Skin epidermis (tissue), 12 donors: Measurements from ENCODE around the gene ZSWIM2.
"Not testable (repeated sequence)": the region's sequence is repeated elsewhere in the genome, so short reads cannot be mapped to it uniquely, and the experiment has no call there.

Experiments
- H3K27ac ChIP-seq, 21 experiments: fragments of 200-600 bp; sonication (generic) in 11 of 21; one replicate each; pipeline ENCODE4 v1.5.0; 2020; ENCODE audit warnings: mild to moderate bottlenecking in 3 of 21, inconsistent platforms in 2 of 21, moderate library complexity in 2 of 21
- H3K4me3 ChIP-seq, 7 experiments: fragments of 200-600 bp; sonication (generic) in 2 of 7; one replicate each; pipeline ENCODE4 v1.5.0; 2020; ENCODE audit warnings: inconsistent platforms in 2 of 7, mild to moderate bottlenecking in 2 of 7, moderate library complexity in 1 of 7

The ZSWIM2 gene

DNA sequence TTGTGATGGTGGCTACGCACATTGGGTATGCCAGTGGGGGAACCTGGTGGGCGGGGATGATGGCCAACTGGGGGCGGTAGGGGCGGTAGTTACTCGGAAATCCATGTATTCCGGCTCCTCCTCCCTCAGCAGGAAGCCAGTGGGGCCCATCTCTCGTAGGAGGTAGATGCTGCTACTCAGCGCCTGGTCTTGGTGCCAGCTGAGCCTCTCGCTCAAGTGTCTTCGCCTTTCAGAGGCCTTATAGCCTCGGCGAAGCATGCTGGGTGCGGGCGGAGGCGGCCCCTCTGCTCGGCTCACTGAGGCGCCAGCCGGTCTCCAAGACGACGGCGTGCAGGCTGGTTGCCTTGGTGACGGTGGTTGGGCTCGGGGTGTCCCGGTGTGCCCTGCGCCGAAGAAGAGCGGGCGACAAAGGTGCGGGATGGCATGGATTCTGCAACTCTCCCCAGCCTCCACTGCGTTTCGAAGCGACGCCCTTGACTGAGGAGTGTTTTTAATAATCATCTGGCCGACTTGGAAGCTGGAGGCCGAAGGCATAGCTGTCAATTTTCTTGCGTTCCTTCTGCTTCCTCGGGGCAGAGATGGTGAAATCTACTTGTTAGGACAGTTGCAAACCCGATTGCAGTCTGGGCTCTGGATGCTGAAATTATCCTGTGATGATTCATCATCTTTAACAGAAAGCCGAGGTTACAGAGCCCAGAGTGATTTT, at the start of gene ZSWIM2:
TSS of gene ZSWIM2 (minus strand) at position 298 of the 706 bp plus-strand sequence. CDS start at position 258, 40 bp downstream.
- Histone ChIP-seq H3K27ac (peak within 1 kb of the TSS in 3 of 21 experiments; percentile 30 to 58 (median 50)), H3K4me3 (peak within 1 kb of the TSS; percentile 22 to 39 (median 30))

GRCh38 chr2:186896220-186896619, 47.2 kb upstream of the ZSWIM2 start:
- not testable (repeated sequence) for H3K4me3 ChIP-seq, H3K27ac ChIP-seq

DNA sequence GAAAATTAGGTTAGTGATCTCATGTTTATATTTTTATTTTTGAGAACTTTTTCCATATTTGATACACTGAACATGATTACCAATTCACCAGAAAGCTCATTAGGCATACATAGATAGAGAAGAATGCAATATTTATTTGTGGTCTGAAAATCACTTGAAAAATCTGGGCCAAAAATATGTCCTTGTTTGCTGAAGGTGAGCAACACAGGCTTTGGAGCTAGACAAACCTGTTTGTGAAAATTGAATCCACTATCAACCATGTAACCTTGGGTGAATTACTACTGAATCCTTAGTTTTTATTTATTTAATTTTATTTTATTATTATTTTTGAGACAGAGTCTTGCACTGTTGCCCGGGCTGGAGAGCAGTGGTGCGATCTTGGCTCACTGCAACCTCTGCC, 46.5 kb upstream of the ZSWIM2 start:
- H3K27ac ChIP-seq = no peak overlapping the region
- no peak overlapping the region for H3K4me3 ChIP-seq

- no peak overlapping the region for H3K4me3 ChIP-seq
- H3K27ac ChIP-seq = no peak overlapping the region
Measured at GRCh38 chr2:186894478-186894877, 45.5 kb upstream of the ZSWIM2 start.

DNA sequence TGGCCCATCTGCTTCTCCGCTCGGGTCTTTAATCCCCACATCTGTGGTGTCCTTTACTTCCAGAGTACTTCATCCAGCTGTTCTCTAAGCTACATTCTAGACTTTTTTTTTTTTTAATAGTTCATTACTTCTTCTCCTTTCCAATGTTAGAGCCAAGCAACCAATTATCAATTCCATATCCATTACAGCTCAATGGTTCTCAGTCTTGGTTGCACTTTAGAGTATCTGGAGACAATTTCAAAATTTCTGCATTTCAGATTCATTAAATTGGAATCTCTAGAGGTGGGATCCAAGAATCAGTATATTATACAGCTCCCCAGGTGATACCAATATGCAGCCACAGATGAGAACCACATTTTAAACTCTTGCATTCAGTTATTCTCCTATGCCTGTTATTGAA, 43.9 kb upstream of the ZSWIM2 start:
- Histone ChIP-seq H3K4me3 (no peak overlapping the region), H3K27ac (no peak overlapping the region)

DNA sequence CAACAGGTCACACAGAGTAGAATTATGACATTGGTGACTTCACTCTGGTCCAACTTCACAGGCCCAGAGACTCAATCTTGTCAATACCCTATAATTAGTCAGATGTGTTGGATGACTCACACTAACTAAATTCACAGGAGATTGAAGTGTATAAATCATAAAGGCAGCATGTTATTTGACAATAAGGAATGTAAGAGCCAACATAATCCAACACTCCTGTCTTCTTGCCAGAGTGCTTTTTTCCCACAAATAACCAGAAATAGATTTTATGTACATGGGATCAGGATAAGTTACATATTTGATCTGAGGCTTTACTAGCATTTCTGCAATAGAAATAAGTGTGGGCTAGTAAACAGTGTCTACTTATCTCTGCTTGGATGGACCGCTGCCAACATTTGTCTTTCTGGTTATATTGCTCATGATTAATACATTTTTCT, 42.2 kb upstream of the ZSWIM2 start:
- Histone ChIP-seq H3K27ac (no peak overlapping the region), H3K4me3 (no peak overlapping the region)

DNA sequence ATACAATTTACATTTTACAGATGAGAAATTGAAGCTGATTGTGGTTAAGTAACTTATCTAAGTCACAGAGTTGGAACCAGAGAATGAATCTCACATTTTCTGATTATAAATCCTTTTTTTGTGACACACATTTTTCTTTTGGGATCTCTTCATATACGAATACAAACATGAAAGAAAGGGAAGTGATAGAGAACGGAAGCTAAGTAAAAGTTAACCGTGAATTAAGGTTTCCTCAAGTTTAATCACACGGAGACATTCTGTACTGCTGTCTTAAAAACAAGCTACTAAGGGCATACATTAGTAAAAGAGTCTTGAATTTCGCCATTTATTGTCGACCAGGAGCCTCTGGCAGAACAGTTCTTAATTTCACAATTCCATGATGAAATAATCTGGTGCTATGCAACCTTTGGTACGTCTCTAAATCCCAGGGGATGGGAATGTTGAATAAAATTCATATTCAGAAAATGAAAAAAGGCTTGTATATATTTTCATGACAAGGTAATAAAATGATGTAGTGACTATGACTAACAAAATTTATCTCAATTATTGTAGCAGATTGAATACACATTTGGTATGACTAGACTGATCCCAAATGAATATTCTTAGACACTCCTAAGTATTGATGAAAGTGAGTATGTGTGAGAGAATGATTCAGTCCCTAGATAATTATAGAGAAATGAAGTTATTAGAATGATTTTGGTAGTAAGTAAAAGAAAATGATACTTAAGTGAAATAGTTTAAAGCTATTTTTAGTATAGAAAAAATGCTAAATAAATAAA, 40.3 kb upstream of the ZSWIM2 start:
- H3K27ac ChIP-seq = no peak overlapping the region
- H3K4me3 ChIP-seq = no peak overlapping the region

GRCh38 chr2:186887107-186888090, 38.4 kb upstream of the ZSWIM2 start:
- H3K27ac ChIP-seq = peak overlapping the region in 1 of 21 experiments; percentile 42
- H3K4me3 ChIP-seq = no peak overlapping the region

DNA sequence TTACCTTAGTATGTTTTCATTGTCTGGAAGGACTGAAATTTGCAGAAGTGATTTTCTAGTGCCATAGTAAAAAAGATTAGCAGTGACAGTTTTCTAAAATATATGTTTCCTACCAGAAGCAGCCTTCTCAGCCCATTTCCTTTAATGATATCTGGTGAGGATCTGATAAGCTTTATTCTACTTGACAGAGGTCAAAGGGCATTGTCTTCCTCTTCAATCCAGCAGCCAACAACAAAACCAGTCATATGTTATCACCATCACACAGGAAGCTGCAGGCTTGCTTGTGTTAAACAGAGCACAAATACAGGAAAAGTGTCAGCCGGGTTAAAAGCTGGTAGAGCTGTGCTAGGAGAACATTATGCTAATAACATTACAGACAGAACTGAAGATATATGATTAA, 35.6 kb upstream of the ZSWIM2 start:
- Histone ChIP-seq H3K27ac (no peak overlapping the region), H3K4me3 (no peak overlapping the region)

- Histone ChIP-seq H3K4me3 (no peak overlapping the region), H3K27ac (no peak overlapping the region)
Measured at GRCh38 chr2:186883666-186884065, 34.7 kb upstream of the ZSWIM2 start.

GRCh38 chr2:186882511-186883071, 33.6 kb upstream of the ZSWIM2 start:
- Histone ChIP-seq H3K27ac (no peak overlapping the region), H3K4me3 (no peak overlapping the region)

- Histone ChIP-seq H3K4me3 (no peak overlapping the region), H3K27ac (no peak overlapping the region)
Measured at GRCh38 chr2:186881660-186882059, 32.7 kb upstream of the ZSWIM2 start.

- no peak overlapping the region for H3K27ac ChIP-seq
- no peak overlapping the region for H3K4me3 ChIP-seq
Measured at GRCh38 chr2:186879312-186879711, 30.3 kb upstream of the ZSWIM2 start.

GRCh38 chr2:186874713-186875112, 25.7 kb upstream of the ZSWIM2 start:
- Histone ChIP-seq H3K4me3 (no peak overlapping the region), H3K27ac (no peak overlapping the region)

DNA sequence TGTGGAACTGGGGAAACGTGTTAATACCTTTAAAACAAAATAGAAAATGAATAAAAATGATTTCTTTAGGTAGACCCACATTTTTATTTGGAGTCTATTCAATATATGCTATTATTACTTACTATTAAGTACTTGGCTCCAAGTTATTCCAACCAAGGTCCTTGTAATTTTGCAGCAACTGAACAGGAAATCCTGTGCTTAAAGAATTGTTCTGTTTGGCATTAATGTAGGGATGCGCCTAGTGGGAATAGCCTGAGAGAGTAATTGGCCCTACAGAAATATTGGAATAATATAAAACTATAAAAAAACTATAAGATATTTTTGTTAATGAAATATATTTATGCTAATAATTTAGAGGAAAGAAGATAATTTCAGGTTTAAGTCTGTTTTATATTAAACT, 22.9 kb upstream of the ZSWIM2 start:
- Histone ChIP-seq H3K4me3 (no peak overlapping the region), H3K27ac (no peak overlapping the region)

DNA sequence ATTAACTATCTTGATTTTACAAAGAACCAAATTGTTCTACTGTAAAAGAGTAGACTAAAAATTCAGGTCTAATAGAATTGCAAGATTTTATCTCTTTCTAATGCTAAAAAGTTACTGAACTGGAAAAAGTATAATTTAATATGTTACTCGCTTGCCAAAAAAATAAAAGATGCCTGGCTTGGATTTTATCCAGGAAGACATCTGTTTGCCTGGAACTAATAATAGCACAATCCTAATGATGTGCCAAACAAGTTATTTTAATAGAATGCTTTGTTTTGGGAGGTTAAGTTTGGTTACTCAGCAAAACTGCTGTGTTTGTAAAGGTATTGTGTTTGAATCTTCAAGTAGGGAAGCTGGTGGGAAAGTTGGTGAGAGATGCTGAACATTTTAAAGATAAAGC, 19.4 kb upstream of the ZSWIM2 start:
- H3K4me3 ChIP-seq = no peak overlapping the region
- H3K27ac ChIP-seq = no peak overlapping the region

- Histone ChIP-seq H3K27ac (no peak overlapping the region), H3K4me3 (no peak overlapping the region)
Measured at GRCh38 chr2:186862869-186863709, 14.1 kb upstream of the ZSWIM2 start.

GRCh38 chr2:186855216-186855615, 6.2 kb upstream of the ZSWIM2 start:
- H3K4me3 ChIP-seq = no peak overlapping the region
- no peak overlapping the region for H3K27ac ChIP-seq

DNA sequence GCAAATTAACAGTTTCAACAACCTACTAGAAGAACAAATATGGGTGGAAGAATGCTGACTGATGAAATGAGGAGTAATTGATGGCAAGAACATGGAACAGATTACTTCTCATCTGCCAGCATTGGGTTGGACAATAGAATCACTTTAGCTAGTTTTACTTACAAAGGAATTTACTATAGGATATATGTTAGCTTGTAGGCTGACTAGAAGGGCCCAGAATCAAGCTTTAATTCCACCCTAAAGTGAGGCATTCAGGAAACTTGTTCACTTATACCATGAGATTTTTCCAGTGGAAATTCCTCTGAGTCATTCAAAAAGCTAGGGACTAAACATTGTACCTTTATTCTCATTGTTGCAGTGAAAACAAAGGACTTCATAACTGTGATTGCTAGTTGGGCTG, 5.0 kb upstream of the ZSWIM2 start:
- H3K4me3 ChIP-seq = no peak overlapping the region
- peak overlapping the region in 1 of 21 experiments; percentile 8 for H3K27ac ChIP-seq
